Sigmoid colon (tissue), 3 donors: ENCODE data around the gene LYPD3.

ENCODE experiments used
- CTCF ChIP-seq, 4 experiments: fragments of 450-650 bp in 3 of 4; fragments of 200-600 bp in 1 of 4; IDR thresholded peaks; one replicate each; pipeline ENCODE4 v1.5.1; 2016 to 2019; ENCODE audit warnings: antibody characterized with exemption in 4 of 4, mild to moderate bottlenecking in 3 of 4, moderate library complexity in 2 of 4
- POLR2A ChIP-seq, 2 donors: fragments of 450-650 bp; IDR thresholded peaks; one replicate each; pipeline ENCODE4 v1.6.1; 2016; ENCODE audit warnings: antibody characterized with exemption in 2 of 2, mild to moderate bottlenecking in 2 of 2, moderate library complexity in 2 of 2

- no peak for TF ChIP-seq CTCF (IDR thresholded peaks at IDR 0.05)
- no peak for TF ChIP-seq POLR2A (IDR thresholded peaks at IDR 0.05)
Measured at GRCh38 chr19:43416951-43417623, 48.3 kb downstream of the LYPD3 start.
